HepG2 (cell line): ENCODE results near the gene WNT5B. TPM values are rescaled to one million over a fixed set of nuclear protein-coding genes. Genes with fewer than 3 reads are reported as not detected.

Source experiments
- FOXK1 ChIP-seq: sonication (generic); formaldehyde crosslinking; IDR thresholded peaks from 2 replicates; pipeline ENCODE4 v1.4.0; 2020; ENCODE audit warnings: low read depth, missing genetic modification reagents, borderline replicate concordance
- HDAC1 ChIP-seq: sonication (generic); formaldehyde crosslinking; IDR thresholded peaks from 2 replicates; pipeline ENCODE4 v1.5.1; 2020; ENCODE audit warnings: mild to moderate bottlenecking, missing genetic modification reagents
- KLF9 ChIP-seq: IDR thresholded peaks from 2 replicates; pipeline ENCODE4 v1.6.1; 2016; ENCODE audit warnings: low read depth
- RFXANK ChIP-seq: IDR thresholded peaks from 2 replicates; pipeline ENCODE4 v1.6.1; 2016
- SMAD9 ChIP-seq: sonication (generic); formaldehyde crosslinking; IDR thresholded peaks from 2 replicates; pipeline ENCODE4 v1.5.1; 2020; ENCODE audit warnings: mild to moderate bottlenecking, missing genetic modification reagents
- YEATS2 ChIP-seq: sonication (generic); formaldehyde crosslinking; IDR thresholded peaks from 2 replicates; pipeline ENCODE4 v1.4.0; 2020; ENCODE audit warnings: missing genetic modification reagents, borderline replicate concordance
- ZFP90 ChIP-seq: sonication (generic); formaldehyde crosslinking; IDR thresholded peaks from 2 replicates; pipeline ENCODE4 v1.8.0; 2022; ENCODE audit warnings: missing genetic modification reagents, mild to moderate bottlenecking, inconsistent platforms, borderline replicate concordance
- ZNF703 ChIP-seq: sonication (generic); formaldehyde crosslinking; IDR thresholded peaks from 2 replicates; pipeline ENCODE4 v1.5.1; 2020; ENCODE audit warnings: missing genetic modification reagents, mild to moderate bottlenecking, moderate library complexity, borderline replicate concordance
- polyA plus RNA-seq, 8 experiments: library from polyadenylated mRNA; depleted of rRNA in 3 of 8; stranded (reverse) in 7 of 8; unstranded in 1 of 8; fragments of >200 nt; fragmentation: Illumina TruSeq in 4 of 8; extraction: Trizol in 4 of 8; gene quantifications; 2 replicates each; pipeline versions ENCODE4 v1.2.1 to v1.2.3, GENCODE V29; 2011 to 2016; ENCODE audit warnings: low read depth in 4 of 8, missing spikeins in 1 of 8, mixed read lengths in 1 of 8; ENCODE audit not compliant: insufficient read depth in 1 of 8
- total RNA-seq, 5 experiments: library from RNA; depleted of rRNA; stranded (reverse); fragments of >200 nt; fragmentation: Illumina TruSeq; extraction: Trizol; gene quantifications; 2 replicates each; pipeline ENCODE4 v1.2.3, GENCODE V29; 2016; ENCODE audit warnings: low read depth in 1 of 5
- TF ChIP-seq, protein P1 (sequence below): sonication (generic); formaldehyde crosslinking; IDR thresholded peaks from 2 replicates; pipeline ENCODE4 v1.5.0; 2020; ENCODE audit warnings: missing genetic modification reagents, mild to moderate bottlenecking, borderline replicate concordance
- TF ChIP-seq, protein P2 (sequence below): sonication (generic); formaldehyde crosslinking; conservative IDR thresholded peaks from 2 replicates; pipeline ENCODE4 v1.4.0; 2020; ENCODE audit warnings: missing genetic modification reagents
- TF ChIP-seq, protein P3 (sequence below): sonication (generic); formaldehyde crosslinking; IDR thresholded peaks from 2 replicates; pipeline ENCODE4 v1.4.0; 2020; ENCODE audit warnings: mild to moderate bottlenecking, missing genetic modification reagents
- TF ChIP-seq, protein P4 (sequence below): sonication (generic); formaldehyde crosslinking; IDR thresholded peaks from 2 replicates; pipeline ENCODE4 v1.5.1; 2020; ENCODE audit warnings: mild to moderate bottlenecking, moderate library complexity, missing genetic modification reagents
- TF ChIP-seq, protein P5 (sequence below): conservative IDR thresholded peaks from 2 replicates; pipeline ENCODE4 v1.6.1; 2018; ENCODE audit warnings: missing genetic modification reagents

WNT5B gene
- total and polyA plus RNA-seq, 2 of the 13 experiments (the other 11 are each of a cell fraction or from before 2014, with no cell fraction given) = 0.04 TPM; not detected in 1

DNA sequence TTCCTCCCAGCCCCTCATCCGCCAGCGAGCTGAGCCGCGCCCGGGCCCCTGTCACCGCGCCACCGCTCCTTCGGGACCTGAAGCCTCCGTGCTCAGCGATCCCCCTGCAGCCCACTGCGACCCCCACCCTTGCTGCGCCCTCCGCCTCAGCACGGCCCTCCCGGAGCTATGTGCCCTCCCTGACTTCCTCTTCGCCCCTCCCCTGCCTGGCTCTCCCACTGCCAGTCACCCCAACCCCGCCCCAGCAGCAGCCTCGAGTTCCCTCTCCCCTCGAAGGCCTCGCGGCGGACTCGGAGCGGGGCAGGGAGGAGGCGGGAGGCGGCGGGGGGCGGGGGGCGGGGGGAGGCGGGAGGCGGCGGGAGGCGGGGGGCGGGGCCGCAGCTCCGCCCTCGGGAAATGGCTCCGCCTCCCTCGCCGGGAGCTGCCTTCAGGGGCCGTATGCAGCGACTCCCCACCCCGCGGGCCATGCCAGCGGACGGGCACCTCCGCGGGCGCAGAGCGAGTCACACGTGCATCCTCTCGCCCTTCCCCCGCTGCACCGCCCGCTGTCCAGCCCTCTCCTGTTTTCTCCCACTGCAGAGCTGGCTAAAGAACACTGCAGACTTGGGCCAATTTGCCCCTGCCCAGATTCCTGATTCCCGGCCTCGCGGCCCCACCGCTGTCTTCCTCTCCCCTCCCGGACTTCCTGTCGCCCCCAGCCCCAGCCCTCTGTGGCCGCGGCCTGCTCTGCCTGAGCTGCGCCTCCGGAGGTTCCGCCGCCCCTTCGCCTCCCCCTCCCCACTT is 32.7 kb downstream of the WNT5B start (continued):
- peak; percentile 51; the same call in 1 of the 2 replicates for TF ChIP-seq FOXK1 (CRISPR knock-in tag)
- TF ChIP-seq YEATS2 (CRISPR knock-in tag) = no peak; the same call in 1 of the 2 replicates
- no peak for TF ChIP-seq ZNF703 (CRISPR knock-in tag)
- TF ChIP-seq, protein P1, sequence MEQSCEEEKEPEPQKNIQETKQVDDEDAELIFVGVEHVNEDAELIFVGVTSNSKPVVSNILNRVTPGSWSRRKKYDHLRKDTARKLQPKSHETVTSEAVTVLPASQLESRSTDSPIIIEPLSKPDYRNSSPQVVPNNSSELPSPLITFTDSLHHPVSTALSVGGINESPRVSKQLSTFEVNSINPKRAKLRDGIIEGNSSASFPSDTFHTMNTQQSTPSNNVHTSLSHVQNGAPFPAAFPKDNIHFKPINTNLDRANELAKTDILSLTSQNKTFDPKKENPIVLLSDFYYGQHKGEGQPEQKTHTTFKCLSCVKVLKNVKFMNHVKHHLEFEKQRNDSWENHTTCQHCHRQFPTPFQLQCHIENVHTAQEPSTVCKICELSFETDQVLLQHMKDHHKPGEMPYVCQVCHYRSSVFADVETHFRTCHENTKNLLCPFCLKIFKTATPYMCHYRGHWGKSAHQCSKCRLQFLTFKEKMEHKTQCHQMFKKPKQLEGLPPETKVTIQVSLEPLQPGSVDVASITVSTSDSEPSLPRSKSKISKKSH (CRISPR knock-in tag) = no peak
- TF ChIP-seq ZFP90 = no peak
- TF ChIP-seq KLF9 (CRISPR knock-in tag) = no peak
- TF ChIP-seq, protein P2, sequence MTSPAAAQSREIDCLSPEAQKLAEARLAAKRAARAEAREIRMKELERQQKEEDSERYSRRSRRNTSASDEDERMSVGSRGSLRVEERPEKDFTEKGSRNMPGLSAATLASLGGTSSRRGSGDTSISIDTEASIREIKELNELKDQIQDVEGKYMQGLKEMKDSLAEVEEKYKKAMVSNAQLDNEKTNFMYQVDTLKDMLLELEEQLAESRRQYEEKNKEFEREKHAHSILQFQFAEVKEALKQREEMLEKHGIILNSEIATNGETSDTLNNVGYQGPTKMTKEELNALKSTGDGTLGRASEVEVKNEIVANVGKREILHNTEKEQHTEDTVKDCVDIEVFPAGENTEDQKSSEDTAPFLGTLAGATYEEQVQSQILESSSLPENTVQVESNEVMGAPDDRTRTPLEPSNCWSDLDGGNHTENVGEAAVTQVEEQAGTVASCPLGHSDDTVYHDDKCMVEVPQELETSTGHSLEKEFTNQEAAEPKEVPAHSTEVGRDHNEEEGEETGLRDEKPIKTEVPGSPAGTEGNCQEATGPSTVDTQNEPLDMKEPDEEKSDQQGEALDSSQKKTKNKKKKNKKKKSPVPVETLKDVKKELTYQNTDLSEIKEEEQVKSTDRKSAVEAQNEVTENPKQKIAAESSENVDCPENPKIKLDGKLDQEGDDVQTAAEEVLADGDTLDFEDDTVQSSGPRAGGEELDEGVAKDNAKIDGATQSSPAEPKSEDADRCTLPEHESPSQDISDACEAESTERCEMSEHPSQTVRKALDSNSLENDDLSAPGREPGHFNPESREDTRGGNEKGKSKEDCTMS (CRISPR knock-in tag) = no peak
- TF ChIP-seq RFXANK (CRISPR knock-in tag) = no peak
- TF ChIP-seq HDAC1 (CRISPR knock-in tag) = no peak
- TF ChIP-seq SMAD9 (CRISPR knock-in tag) = no peak
- TF ChIP-seq, protein P3, sequence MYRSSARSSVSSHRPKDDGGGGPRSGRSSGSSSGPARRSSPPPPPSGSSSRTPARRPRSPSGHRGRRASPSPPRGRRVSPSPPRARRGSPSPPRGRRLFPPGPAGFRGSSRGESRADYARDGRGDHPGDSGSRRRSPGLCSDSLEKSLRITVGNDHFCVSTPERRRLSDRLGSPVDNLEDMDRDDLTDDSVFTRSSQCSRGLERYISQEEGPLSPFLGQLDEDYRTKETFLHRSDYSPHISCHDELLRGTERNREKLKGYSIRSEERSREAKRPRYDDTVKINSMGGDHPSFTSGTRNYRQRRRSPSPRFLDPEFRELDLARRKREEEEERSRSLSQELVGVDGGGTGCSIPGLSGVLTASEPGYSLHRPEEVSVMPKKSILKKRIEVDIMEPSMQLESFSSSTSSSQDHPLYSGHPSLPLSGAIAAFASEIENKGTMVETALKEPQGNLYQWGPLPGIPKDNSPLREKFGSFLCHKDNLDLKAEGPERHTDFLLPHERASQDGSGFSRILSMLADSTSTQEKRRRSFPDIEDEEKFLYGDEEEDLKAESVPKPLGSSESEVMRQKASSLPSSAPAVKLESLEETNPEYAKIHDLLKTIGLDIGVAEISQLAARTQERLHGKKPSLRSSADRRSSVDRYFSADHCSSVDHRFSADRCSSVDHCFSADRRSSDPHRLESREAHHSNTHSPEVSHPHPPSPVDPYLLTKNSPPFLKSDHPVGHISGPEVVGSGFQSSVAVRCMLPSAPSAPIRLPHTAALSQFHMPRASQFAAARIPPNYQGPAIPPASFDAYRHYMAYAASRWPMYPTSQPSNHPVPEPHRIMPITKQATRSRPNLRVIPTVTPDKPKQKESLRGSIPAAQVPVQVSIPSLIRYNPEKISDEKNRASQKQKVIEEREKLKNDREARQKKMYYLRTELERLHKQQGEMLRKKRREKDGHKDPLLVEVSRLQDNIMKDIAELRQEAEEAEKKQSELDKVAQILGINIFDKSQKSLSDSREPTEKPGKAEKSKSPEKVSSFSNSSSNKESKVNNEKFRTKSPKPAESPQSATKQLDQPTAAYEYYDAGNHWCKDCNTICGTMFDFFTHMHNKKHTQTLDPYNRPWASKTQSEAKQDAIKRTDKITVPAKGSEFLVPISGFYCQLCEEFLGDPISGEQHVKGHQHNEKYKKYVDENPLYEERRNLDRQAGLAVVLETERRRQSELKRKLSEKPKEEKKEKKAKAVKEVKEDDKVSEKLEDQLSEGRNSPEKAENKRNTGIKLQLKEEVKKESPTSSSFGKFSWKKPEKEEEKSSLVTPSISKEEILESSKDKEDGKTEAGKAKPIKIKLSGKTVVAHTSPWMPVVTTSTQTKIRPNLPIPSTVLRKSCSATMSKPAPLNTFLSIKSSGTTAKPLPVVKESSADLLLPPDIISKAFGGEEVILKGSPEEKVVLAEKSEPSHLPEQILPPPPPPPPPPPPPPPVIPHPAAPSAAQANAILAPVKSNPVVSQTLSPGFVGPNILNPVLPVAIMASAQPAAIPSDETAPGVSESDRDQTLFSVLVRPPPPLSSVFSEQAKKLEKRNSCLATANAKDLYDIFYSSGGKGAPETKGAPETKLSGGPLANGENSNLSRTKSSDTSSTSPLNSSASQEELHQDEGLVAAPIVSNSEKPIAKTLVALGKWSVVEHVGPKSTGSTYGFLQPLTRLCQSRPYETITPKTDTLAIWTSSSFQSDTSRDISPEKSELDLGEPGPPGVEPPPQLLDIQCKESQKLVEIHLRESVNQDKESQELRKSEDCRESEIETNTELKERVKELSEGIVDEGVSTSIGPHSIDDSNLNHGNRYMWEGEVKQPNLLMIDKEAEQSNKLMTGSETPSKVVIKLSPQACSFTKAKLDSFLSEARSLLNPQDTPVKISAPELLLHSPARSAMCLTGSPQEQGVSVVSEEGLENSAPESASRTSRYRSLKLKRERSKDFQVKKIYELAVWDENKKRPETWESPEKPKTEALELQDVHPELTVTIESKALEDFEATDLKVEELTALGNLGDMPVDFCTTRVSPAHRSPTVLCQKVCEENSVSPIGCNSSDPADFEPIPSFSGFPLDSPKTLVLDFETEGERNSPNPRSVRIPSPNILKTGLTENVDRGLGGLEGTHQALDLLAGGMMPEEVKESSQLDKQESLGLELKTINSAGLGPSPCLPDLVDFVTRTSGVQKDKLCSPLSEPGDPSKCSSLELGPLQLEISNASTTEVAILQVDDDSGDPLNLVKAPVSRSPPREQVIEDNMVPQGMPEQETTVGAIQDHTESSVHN = no peak
- TF ChIP-seq, protein P4, sequence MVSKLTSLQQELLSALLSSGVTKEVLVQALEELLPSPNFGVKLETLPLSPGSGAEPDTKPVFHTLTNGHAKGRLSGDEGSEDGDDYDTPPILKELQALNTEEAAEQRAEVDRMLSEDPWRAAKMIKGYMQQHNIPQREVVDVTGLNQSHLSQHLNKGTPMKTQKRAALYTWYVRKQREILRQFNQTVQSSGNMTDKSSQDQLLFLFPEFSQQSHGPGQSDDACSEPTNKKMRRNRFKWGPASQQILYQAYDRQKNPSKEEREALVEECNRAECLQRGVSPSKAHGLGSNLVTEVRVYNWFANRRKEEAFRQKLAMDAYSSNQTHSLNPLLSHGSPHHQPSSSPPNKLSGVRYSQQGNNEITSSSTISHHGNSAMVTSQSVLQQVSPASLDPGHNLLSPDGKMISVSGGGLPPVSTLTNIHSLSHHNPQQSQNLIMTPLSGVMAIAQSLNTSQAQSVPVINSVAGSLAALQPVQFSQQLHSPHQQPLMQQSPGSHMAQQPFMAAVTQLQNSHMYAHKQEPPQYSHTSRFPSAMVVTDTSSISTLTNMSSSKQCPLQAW (CRISPR knock-in tag) = no peak
- TF ChIP-seq, protein P5, sequence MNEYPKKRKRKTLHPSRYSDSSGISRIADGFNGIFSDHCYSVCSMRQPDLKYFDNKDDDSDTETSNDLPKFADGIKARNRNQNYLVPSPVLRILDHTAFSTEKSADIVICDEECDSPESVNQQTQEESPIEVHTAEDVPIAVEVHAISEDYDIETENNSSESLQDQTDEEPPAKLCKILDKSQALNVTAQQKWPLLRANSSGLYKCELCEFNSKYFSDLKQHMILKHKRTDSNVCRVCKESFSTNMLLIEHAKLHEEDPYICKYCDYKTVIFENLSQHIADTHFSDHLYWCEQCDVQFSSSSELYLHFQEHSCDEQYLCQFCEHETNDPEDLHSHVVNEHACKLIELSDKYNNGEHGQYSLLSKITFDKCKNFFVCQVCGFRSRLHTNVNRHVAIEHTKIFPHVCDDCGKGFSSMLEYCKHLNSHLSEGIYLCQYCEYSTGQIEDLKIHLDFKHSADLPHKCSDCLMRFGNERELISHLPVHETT (CRISPR knock-in tag) = no peak; the same call in 1 of the 2 replicates
